ENCODE results near the gene ITGA11.
A peak's percentile ranks its signal among the peaks of the same experiment; 100 is the strongest.

ITGA11 gene

DNA sequence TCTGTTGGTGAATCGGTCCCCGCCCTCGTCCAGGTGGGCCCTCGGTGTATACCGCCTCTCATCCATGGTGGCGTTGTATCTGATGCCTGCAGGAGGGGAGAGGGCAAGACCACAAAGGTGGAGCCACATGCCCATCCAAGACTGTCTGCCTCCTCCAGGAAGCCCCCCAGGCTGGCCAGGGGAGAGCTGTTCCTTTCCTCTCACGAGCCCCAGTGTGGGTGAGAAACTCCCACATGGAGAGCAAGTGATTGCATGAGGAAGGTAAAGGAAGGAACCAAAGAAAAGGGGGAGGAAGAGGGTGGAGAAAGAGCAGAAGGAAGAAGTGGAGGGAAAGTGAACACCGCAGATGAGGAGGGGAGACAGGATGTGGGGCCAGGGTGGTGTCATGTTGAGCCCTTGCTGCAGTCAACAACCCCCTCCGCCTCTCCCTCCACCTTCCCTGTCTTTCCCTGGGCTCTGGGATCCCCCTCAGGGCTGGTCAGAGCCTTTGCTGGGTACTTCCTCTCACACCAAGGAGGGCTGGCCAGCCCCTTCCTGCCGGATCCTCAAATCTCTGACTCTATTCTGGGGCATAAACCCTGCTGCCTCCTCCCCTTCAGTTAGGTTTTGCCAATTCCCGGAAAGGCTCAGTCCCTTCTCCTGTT is 105.1 kb downstream of the ITGA11 start:
- no peak for DNase-seq

- peak; percentile 60 for DNase-seq
Measured at GRCh38 chr15:68325726-68326125, 106.2 kb downstream of the ITGA11 start.

DNA sequence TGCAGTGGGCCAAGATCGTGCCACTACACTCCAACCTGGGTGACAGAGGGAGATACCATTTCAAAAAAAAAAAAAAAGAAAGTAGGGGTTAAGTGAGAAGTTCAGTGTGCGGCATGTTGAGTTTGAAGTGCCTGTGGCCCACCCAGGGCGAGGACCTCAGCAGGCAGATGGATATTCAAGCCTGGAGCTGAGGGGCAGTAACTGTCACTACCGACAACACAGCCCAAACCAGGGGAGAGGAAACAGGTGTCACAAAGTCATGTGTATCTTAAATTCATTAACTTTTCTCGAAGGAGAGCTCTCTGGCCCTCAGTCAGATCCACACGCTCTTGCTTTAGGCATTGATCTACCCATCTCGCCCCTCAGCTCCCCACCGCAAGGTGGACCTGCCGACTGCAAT is 109.2 kb downstream of the ITGA11 start:
- DNase-seq = no peak

GRCh38 chr15:68321229-68321628 is 110.7 kb downstream of the ITGA11 start:
- DNase-seq = no peak

DNA sequence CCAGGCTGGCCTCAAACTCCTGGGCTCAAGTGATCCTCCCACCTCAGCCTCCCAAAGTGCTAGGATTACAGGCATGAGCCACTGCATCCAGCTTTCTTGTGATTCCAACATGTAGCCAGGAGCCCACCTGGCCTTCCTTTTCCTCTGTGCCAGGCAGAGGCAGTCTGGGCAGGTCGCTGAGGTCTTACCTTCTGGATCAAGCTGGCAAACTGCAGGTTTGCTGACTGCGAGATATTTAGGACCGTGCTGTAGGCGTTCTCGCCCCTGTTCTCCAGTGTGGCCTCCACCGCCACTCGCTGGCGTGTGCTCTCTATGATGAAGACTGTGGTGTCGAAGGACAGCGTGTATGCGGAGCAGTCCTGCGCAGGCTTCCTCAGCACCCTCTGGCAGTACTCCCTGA is 112.0 kb downstream of the ITGA11 start:
- no peak for DNase-seq

- DNase-seq = no peak
Measured at GRCh38 chr15:68318931-68319909, 112.7 kb downstream of the ITGA11 start.

DNA sequence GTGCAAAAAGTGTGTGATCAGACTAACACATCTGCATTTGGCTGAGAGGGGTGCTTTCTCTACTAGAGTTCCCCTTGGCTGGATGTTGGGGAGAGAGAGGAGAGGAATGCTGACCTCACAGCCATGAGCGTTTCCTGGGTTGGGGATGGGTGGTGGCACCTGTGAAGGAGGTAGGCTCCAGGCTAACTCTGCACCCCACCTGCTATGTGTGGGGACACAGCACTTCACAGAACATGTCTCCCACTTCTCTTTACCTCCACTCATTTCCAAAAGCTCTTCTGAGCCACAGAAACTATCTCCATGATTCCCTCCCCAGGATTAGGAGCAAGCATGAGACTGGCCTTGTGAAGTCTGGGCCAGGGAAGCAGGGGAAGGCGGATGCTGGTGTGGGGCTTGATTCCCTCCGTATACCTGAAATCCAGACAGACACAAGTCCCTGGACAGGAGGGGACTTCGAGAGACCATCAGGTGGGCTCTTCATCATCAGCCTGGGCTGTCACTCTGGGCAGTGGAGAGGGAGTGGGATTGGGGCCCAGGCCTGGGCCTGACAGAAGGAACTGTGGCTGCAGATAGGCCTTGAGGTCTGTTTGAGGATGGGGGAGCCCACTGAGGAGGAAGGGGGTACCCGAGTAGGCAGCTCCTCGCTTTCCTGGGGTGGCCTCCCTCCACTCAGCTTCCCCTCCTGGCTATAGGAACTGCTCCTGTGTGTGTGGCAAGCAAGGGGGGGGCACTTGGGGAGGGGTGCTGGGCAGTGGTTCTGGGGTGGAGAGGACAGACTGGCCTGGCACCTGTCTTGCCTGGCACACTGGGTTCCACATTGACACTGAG is 113.7 kb downstream of the ITGA11 start:
- DNase-seq = no peak

DNA sequence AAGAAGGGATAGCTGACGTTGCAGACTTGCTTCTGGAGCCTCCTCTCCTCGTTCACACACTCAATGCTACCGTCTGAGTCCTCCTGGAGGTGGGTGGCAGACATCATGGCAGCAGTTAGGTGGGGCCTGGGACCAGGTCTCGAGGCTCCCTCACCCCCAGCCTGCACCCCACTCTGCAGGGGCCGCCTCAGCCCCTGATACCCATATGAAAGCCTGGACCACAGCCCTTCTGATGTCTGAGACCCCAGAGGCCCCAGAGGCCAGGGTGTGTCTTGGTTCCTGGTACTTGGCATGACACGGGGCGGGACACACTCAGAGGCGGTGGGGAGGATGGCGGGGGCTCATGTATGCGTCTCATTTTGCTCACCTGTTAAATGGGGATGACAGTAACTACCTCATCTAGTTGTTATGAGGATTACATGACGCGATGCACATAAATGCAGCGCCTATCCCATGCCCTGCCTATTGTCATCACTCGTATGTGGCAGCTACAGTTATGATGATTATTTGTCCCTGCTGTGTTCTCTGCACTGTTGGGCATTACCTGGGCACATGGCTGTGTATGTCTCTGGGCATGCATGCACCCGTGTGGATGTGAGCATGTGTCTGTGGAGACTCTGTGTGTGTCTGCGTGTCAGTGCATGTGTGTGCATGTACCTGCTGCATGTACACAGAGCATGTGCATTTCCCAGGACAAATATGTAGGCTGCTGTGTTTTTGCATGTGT is 114.5 kb downstream of the ITGA11 start:
- DNase-seq = no peak

DNA sequence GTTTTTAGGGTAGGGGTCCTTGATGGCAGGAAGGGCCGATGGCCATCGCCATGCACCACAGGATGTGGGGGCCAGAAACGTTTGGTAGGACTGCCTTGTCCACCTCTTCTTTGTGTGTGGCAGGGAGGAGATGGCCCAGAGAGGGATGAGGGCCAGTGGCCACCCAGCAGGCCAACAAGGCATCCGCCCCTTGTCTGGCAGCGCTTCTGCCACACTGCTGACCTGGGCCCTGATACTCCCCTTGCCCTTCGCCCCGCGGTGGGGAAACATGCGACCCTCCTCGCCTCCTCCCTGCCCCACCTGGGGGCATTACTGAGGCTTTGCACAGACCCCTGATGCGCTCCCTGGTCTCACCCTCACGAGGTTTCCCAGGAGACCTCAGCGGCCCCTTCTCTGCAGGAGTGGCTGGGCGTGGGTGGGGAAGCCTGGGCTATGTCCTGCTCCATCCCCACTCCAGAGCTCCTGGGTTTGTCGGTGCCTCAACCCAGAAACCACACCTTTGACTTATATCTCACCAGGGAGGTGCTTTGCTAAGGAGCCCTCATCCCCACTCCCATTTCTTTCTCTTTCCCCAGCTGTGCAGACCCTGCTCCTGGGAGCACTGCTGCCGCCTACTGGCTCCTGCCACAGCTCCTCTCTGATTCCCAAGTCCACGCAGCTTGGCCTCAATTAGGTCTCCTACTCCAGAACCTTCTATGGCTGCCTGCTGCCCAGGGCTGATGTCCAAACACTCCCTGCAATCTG is 115.7 kb downstream of the ITGA11 start:
- no peak for DNase-seq

DNA sequence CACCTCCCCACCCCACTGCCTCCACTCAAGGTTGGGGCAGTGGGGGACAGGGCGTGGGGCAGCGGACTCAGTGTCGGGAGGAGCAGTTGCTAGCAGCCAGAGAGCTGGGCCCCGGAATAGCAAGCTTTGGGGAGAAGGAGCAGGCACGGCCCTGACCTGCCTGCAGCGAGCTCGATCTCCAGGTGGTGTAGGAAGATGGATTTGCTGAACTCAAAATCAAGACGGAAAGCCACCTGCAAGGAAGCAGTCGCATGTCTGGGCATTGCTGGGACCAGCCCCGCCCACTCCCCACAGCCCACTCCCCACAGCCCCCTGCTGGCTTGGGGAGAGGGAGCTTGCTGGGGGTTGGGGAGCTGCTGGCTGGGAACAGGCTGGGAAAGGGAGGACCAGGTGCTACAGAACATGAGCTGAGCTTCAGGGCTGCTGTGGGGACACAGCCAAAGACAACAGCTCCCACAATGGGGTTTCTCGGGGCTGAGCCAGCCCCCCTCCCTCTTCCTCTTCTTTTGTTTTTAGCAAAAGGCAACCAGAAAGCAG is 116.4 kb downstream of the ITGA11 start:
- DNase-seq = no peak

- DNase-seq = no peak
Measured at GRCh38 chr15:68315035-68315434, 116.9 kb downstream of the ITGA11 start.

DNA sequence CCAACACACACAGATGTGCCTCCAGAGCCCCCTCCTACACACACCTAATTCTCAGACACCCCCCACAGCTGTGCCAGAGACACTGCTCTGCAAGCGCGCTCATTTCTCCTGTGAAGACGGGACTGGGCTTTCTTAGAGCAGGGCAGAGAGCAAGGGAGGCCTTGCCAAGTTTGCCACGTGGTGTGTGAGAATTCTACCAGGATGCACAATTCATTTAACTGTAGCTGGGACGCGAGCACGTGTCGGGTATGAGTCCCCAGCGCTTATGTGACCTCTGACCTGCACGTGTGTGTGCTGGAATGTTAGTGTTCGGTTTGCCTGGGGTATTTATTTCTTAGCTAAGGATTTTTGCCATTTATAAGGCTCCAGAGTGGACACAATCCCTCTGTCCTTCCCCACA is 117.4 kb downstream of the ITGA11 start:
- DNase-seq = no peak

- DNase-seq = no peak
Measured at GRCh38 chr15:68313501-68314410, 118.2 kb downstream of the ITGA11 start.

- DNase-seq = peak; percentile 46
Measured at GRCh38 chr15:68312701-68313204, 119.2 kb downstream of the ITGA11 start.

- no peak for DNase-seq
Measured at GRCh38 chr15:68311859-68312557, 120.0 kb downstream of the ITGA11 start.

GRCh38 chr15:68311464-68311835 is 120.5 kb downstream of the ITGA11 start:
- no peak for DNase-seq

DNA sequence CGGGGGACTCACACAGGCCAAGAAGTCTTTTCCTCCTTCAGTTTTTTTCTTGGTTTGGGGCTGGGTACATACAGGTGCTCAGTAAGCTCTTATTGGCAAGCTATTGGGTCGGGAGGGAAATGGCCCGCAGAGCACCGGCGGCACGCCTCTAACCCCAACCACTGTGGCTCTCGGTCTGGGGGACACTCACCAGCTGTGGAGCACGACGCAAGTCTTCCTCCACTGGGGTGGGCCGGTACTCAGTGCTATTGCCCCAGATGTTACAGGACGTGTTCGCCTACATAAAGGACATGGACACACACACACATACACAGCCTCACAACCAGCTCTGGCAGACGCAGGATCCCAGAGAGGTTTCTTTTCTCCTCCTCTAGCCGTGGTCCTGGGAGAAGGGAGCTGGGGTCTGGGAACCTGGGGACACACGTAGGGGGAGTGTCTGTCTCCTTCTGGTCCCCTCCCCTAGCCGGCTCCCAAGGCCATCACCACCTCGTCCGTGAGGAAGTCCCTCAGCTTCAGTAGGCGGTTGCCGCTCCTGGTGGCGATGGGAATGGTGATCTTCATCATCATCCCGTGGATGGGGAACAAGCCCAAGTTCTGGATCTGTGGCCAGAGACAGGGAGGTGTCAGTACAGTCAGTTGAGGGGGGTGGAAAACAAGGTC is 121.0 kb downstream of the ITGA11 start:
- no peak for DNase-seq

- no peak for DNase-seq
Measured at GRCh38 chr15:68310178-68310803, 121.7 kb downstream of the ITGA11 start.

Data from fibroblast of skin of back (primary cell).